GM12878 (cell line): ENCODE results near the gene SLX4. TPM values are rescaled to one million over a fixed set of nuclear protein-coding genes. Genes with fewer than 3 reads are reported as not detected.

Experiments used
- ATAC-seq: fragments of 200-7000 bp; cut with Tn5 transposase; 3 replicates; pipeline ENCODE4 v1.9.1; 2020; ENCODE audit warnings: mild to moderate bottlenecking, moderate library complexity
- BruUV-seq: library from RNA; stranded (reverse); fragments of 400-500 nt; replicated peaks from 2 replicates; lab custom pipeline; 2021; lab: Mats Ljungman, UMichigan
- CTCF ChIA-PET: fragments of 300-600 bp; sonication (Branson Sonifier 250); formaldehyde crosslinking; extraction: SDS; loops from one replicate; lab custom pipeline; 2021; ENCODE audit warnings: inconsistent platforms; lab: Yijun Ruan, JAX
- POLR2A ChIA-PET: fragments of 350-600 bp; formaldehyde crosslinking; extraction: SDS; loops from one replicate; lab custom pipeline; 2021; ENCODE audit warnings: inconsistent platforms; lab: Charles Lee
- RAD21 ChIA-PET: fragments of 300-600 bp; sonication (Branson Sonifier 250); formaldehyde crosslinking; loops from one replicate; lab custom pipeline; 2023; ENCODE audit warnings: antibody characterized with exemption; ENCODE audit not compliant: unreplicated experiment; lab: Charles Lee
- SMC1A ChIA-PET: fragments of 300-600 bp; sonication (Branson Sonifier 250); formaldehyde crosslinking; loops from one replicate; lab custom pipeline; 2023; ENCODE audit not compliant: unreplicated experiment, uncharacterized antibody; lab: Charles Lee
- DNase-seq: peaks from one replicate; pipeline ENCODE4 v3.0.0-alpha.2; 2011; ENCODE audit warnings: low read depth, low spot score
- FAIRE-seq: peaks from 3 replicates; lab custom pipeline; 2011; peaks lifted over from hg19 to GRCh38; lab: Jason Lieb, UNC
- H2AFZ ChIP-seq: 2 replicates; pipeline ENCODE4 v1.6.0; 2011; ENCODE audit warnings: low read depth, low read length, control low read depth; ENCODE audit not compliant: control insufficient read depth
- H3K27ac ChIP-seq: 2 replicates; pipeline ENCODE4 v1.5.1; 2011; ENCODE audit warnings: control low read depth; ENCODE audit not compliant: control insufficient read depth, insufficient read depth
- H3K27me3 ChIP-seq, 2 experiments: replicated peaks in 1 of 2; 2 replicates each; pipeline versions ENCODE4 v1.6.0 to v1.6.1; 2011; ENCODE audit warnings: low read length in 1 of 2; ENCODE audit not compliant: control insufficient read depth in 2 of 2, insufficient read depth in 2 of 2
- H3K36me3 ChIP-seq, 2 experiments: 2 replicates each; pipeline ENCODE4 v1.5.1; 2011; ENCODE audit warnings: low read length in 1 of 2; ENCODE audit not compliant: control insufficient read depth in 2 of 2, insufficient read depth in 2 of 2
- H3K4me1 ChIP-seq: 2 replicates; pipeline ENCODE4 v1.6.1; 2011; ENCODE audit warnings: mild to moderate bottlenecking, low read length, moderate library complexity, mixed read lengths; ENCODE audit not compliant: control insufficient read depth, insufficient read depth
- H3K4me2 ChIP-seq: 2 replicates; pipeline ENCODE4 v1.6.0; 2011; ENCODE audit warnings: control low read depth; ENCODE audit not compliant: control insufficient read depth, insufficient read depth
- H3K4me3 ChIP-seq: fragments of 200-600 bp; sonication (generic); 2 replicates; pipeline ENCODE4 v1.5.1; 2016
- H3K79me2 ChIP-seq: 2 replicates; pipeline ENCODE4 v1.6.0; 2011; ENCODE audit warnings: low read length; ENCODE audit not compliant: control insufficient read depth, insufficient read depth
- H3K9ac ChIP-seq: 2 replicates; pipeline ENCODE4 v1.8.0; 2011; ENCODE audit warnings: low read length, control low read depth, mixed read lengths; ENCODE audit not compliant: control insufficient read depth, insufficient read depth
- H3K9me3 ChIP-seq: replicated peaks from 3 replicates; pipeline ENCODE4 v1.5.1; 2011; ENCODE audit warnings: mild to moderate bottlenecking, low read length; ENCODE audit not compliant: control insufficient read depth, insufficient read depth
- H4K20me1 ChIP-seq: 2 replicates; pipeline ENCODE4 v1.6.0; 2011; ENCODE audit not compliant: control insufficient read depth, insufficient read depth
- ATF2 ChIP-seq: IDR thresholded peaks from 2 replicates; pipeline ENCODE4 v1.6.1; 2012; ENCODE audit warnings: low read length, inconsistent platforms
- ATF3 ChIP-seq: IDR thresholded peaks from 2 replicates; pipeline ENCODE4 v1.6.1; 2011; ENCODE audit warnings: low read depth, mild to moderate bottlenecking, low read length, moderate library complexity, borderline replicate concordance; ENCODE audit errors: extremely low read depth
- BHLHE40 ChIP-seq, 2 experiments: fragments of 450-650 bp in 1 of 2; IDR thresholded peaks; 2 replicates each; pipeline ENCODE4 v1.6.1; 2011 to 2017; ENCODE audit warnings: low read depth in 2 of 2, borderline replicate concordance in 1 of 2, improper control_type of control experiment in 1 of 2, low read length in 1 of 2, mild to moderate bottlenecking in 1 of 2
- CTCF ChIP-seq, 3 experiments: IDR thresholded peaks in 2 of 3; conservative IDR thresholded peaks in 1 of 3; 2 replicates each; pipeline ENCODE4 v1.5.1; 2011; ENCODE audit warnings: low read depth in 3 of 3, low read length in 3 of 3, mild to moderate bottlenecking in 3 of 3, control low read depth in 2 of 3, moderate library complexity in 2 of 3, inconsistent platforms in 1 of 3, mixed read lengths in 1 of 3; ENCODE audit not compliant: control insufficient read depth in 2 of 3, insufficient read depth in 1 of 3; ENCODE audit errors: extremely low read depth in 1 of 3
- ETV6 ChIP-seq, 2 experiments: fragments of 450-650 bp in 1 of 2; IDR thresholded peaks in 1 of 2; conservative IDR thresholded peaks in 1 of 2; 2 replicates each; pipeline ENCODE4 v1.6.1; 2014; ENCODE audit warnings: antibody characterized with exemption in 1 of 2, borderline replicate concordance in 1 of 2, low read depth in 1 of 2, mild to moderate bottlenecking in 1 of 2, moderate library complexity in 1 of 2
- GATAD2B ChIP-seq: fragments of 450-650 bp; conservative IDR thresholded peaks from 2 replicates; pipeline ENCODE4 v1.6.1; 2017; ENCODE audit warnings: low read depth, mild to moderate bottlenecking, moderate library complexity
- IRF3 ChIP-seq: fragments of 450-650 bp; IDR thresholded peaks from 2 replicates; pipeline ENCODE4 v1.6.1; 2014; ENCODE audit warnings: mild to moderate bottlenecking
- MTA2 ChIP-seq: fragments of 450-650 bp; IDR thresholded peaks from 2 replicates; pipeline ENCODE4 v1.6.1; 2016; ENCODE audit warnings: low read depth, mild to moderate bottlenecking, moderate library complexity
- MXI1 ChIP-seq: fragments of 150-350 bp; IDR thresholded peaks from 2 replicates; pipeline ENCODE4 v1.6.1; 2011; ENCODE audit warnings: low read depth, mild to moderate bottlenecking, inconsistent platforms, low read length, improper control_type of control experiment
- NFYA ChIP-seq: IDR thresholded peaks from 2 replicates; pipeline ENCODE4 v1.6.1; 2011; ENCODE audit warnings: low read depth, mild to moderate bottlenecking, low read length, improper control_type of control experiment, borderline replicate concordance
- POLR2A ChIP-seq: IDR thresholded peaks from 2 replicates; pipeline ENCODE4 v1.6.1; 2011; ENCODE audit warnings: low read depth, mild to moderate bottlenecking, low read length
- RAD21 ChIP-seq: IDR thresholded peaks from 2 replicates; pipeline ENCODE4 v1.6.1; 2011; ENCODE audit warnings: mild to moderate bottlenecking, low read depth, low read length, moderate library complexity; ENCODE audit not compliant: insufficient read depth
- RBBP5 ChIP-seq: fragments of 200-600 bp; sonication (generic); conservative IDR thresholded peaks from 2 replicates; pipeline ENCODE4 v1.6.1; 2016
- RUNX3 ChIP-seq: IDR thresholded peaks from 2 replicates; pipeline ENCODE4 v1.6.1; 2012; ENCODE audit warnings: low read length, inconsistent platforms
- SP1 ChIP-seq: IDR thresholded peaks from one replicate; pipeline ENCODE4 v1.6.1; 2011; ENCODE audit warnings: low read depth, low read length
- SUZ12 ChIP-seq: fragments of 200-600 bp; sonication (generic); IDR thresholded peaks from one replicate; pipeline ENCODE4 v1.6.1; 2018; ENCODE audit warnings: antibody characterized with exemption, mild to moderate bottlenecking; ENCODE audit not compliant: unreplicated experiment
- ZNF217 ChIP-seq: fragments of 450-650 bp; IDR thresholded peaks from 2 replicates; pipeline ENCODE4 v1.6.1; 2017; ENCODE audit warnings: antibody characterized with exemption, mild to moderate bottlenecking
- WGBS: methylation state at CpG from one replicate; pipeline ENCODE4 v1.1.6; 2016; ENCODE audit warnings: low lambda C conversion rate; ENCODE audit not compliant: insufficient replicate concordance, insufficient coverage; ENCODE audit errors: missing lambda C conversion rate; 5-methylcytosine and 5-hydroxymethylcytosine counted together
- in situ Hi-C: fragments of 300-500 bp; cut with MboI; formaldehyde crosslinking; loops from 9 replicates; pipeline ENCODE4 v1.14.3; 2018; ENCODE audit warnings: mixed read lengths
- intact Hi-C: fragments of 100-400 bp; cut with micrococcal nuclease; formaldehyde crosslinking; loops from one replicate; pipeline ENCODE4 v1.14.2; 2022; ENCODE audit not compliant: unreplicated experiment
- polyA plus RNA-seq, 11 experiments: library from polyadenylated mRNA; depleted of rRNA in 4 of 11; unstranded in 6 of 11; stranded (reverse) in 5 of 11; fragments of >200 nt; fragmentation: Nextera tagmentation in 4 of 11; fragmentation: Illumina TruSeq in 1 of 11; extraction: Ambion mirVana in 4 of 11; extraction: Trizol in 1 of 11; gene quantifications; 1 replicate in 1 of 11; 2 replicates in 10 of 11; pipeline versions ENCODE4 v1.2.1 to v1.2.3, GENCODE V29; 2011 to 2016; ENCODE audit warnings: inconsistent platforms in 2 of 11, missing spikeins in 2 of 11, low read depth in 1 of 11
- total RNA-seq, 4 experiments: library from RNA; depleted of rRNA in 3 of 4; stranded (reverse); fragments of >200 nt in 3 of 4; fragmentation: Illumina TruSeq in 1 of 4; extraction: Trizol in 1 of 4; gene quantifications; 2 replicates each; pipeline versions ENCODE4 v1.2.1 to v1.2.3, GENCODE V29; 2013 to 2021

The SLX4 gene
- total and polyA plus RNA-seq, 10 of the 15 experiments (the other 5 are each of a cell fraction or from before 2014, with no cell fraction given), result 0.18 to 12.3 (median 4.8) TPM

- ChIA-PET POLR2A (interaction anchor here (0.7 to 1.8 kb wide), 4 partner anchors 9 to 19 kb away, joined by 3 to 5 read pairs (median 4); no protein-coding TSS in a partner anchor), RAD21 (interaction anchor here (0.6 to 1.1 kb wide), 7 partner anchors 14 to 252 kb away, joined by 3 to 6 read pairs (median 3); partner anchors contain the start of gene SLX4), SMC1A (interaction anchor here (0.6 to 1.2 kb wide), 9 partner anchors 9 to 384 kb away, joined by 3 to 4 read pairs (median 3); no protein-coding TSS in a partner anchor), CTCF (interaction anchor here (0.6 to 1.5 kb wide), 11 partner anchors 11 to 1360 kb away, joined by 3 to 7 read pairs (median 3); partner anchors contain the start of genes DNASE1 and SLX4)
- Histone ChIP-seq H2AFZ (peak overlapping the region; percentile 61), H3K4me3 (peak overlapping the region; percentile 16; the same call in 1 of the 2 replicates), H4K20me1 (no peaks in the 10 kb centered on the region), H3K9me3 (no peaks in the 10 kb centered on the region), H3K9ac (0 out of 2 replicates have a peak overlapping the region, but pooled peaks have one; percentile 34), H3K36me3 (no peaks in the 10 kb centered on the region), H3K79me2 (peaks cover 1% of the 10 kb centered on the region), H3K27ac (peak overlapping the region; percentile 82), H3K4me1 (peaks cover 41% of the 10 kb centered on the region), H3K4me2 (peak overlapping the region; percentile 85), H3K27me3 (no peaks in the 10 kb centered on the region)
- intact Hi-C loops (no loop called here), in situ Hi-C loops (no loop called here)
- DNase-seq (no peak), FAIRE-seq (peak; percentile 61), ATAC-seq (peak; percentile 86)
- no TSS peak for BruUV-seq
- WGBS, result 15% methylated on average over 4 of the region's 4 CpGs
- no peak for TF ChIP-seq POLR2A
- no peak for TF ChIP-seq ETV6 (conservative IDR thresholded peaks at IDR 0.05 in 1 of 2, IDR thresholded peaks at IDR 0.05 in 1 of 2; ENCODE audit: borderline replicate concordance in 1 of 2, low read depth in 1 of 2)
- TF ChIP-seq RBBP5, result 0 out of 2 replicates have a peak, but pooled peaks have one; percentile 71
- 0 out of 2 replicates have a peak, but pooled peaks have one; percentile 38 for TF ChIP-seq ATF2
- no peak for TF ChIP-seq IRF3
- peak; percentile 43; the same call in 1 of the 2 replicates for TF ChIP-seq RAD21
- peak; percentile 54 for TF ChIP-seq MTA2
- TF ChIP-seq NFYA, result no peak
- 0 out of 2 replicates have a peak, but pooled peaks have one; percentile 55 for TF ChIP-seq ZNF217
- TF ChIP-seq SP1, result peak; percentile 41
- TF ChIP-seq MXI1, result no peak
- TF ChIP-seq SUZ12, result no peak
- TF ChIP-seq BHLHE40 (IDR thresholded peaks at IDR 0.05; ENCODE audit: borderline replicate concordance in 1 of 2, low read depth in 2 of 2, low read length in 1 of 2), result peak in 1 of 2 experiments; percentile 15; a peak in 2 of 4 replicates
- TF ChIP-seq CTCF (IDR thresholded peaks at IDR 0.05 in 2 of 3, conservative IDR thresholded peaks at IDR 0.05 in 1 of 3; ENCODE audit: control insufficient read depth in 2 of 3, extremely low read depth in 1 of 3, insufficient read depth in 1 of 3, low read depth in 3 of 3, low read length in 3 of 3), result peak in 2 of 3 experiments; percentile 19 to 35; a peak in 2 of 6 replicates
- no peak for TF ChIP-seq ATF3
- peak; percentile 93 for TF ChIP-seq RUNX3
- no peak for TF ChIP-seq GATAD2B
Observed at GRCh38 chr16:3625911-3626732, 14.7 kb upstream of the SLX4 start.
